ENCODE measurements around the gene SCO2. TPM values are rescaled to one million over a fixed set of nuclear protein-coding genes. Genes with fewer than 3 reads are reported as not detected.
"Not testable (repeated sequence)": the region's sequence is repeated elsewhere in the genome, so short reads cannot be mapped to it uniquely, and the experiment has no call there.

SCO2 gene
- total RNA-seq, 4 donors from 2014 or later, result 1.5 to 9.4 (median 4.4) TPM

- intact Hi-C loops (cut with DNase I; ENCODE audit: low total_unique reads), result no loop called here
- no peak for DNase-seq (ENCODE audit: low spot score in 2 of 2)
- no peak overlapping the region for H3K4me3 ChIP-seq (ENCODE audit: low read depth, poor library complexity, severe bottlenecking)
- TF ChIP-seq POLR2A (IDR thresholded peaks at IDR 0.05), result no peak
- TF ChIP-seq, protein P1, sequence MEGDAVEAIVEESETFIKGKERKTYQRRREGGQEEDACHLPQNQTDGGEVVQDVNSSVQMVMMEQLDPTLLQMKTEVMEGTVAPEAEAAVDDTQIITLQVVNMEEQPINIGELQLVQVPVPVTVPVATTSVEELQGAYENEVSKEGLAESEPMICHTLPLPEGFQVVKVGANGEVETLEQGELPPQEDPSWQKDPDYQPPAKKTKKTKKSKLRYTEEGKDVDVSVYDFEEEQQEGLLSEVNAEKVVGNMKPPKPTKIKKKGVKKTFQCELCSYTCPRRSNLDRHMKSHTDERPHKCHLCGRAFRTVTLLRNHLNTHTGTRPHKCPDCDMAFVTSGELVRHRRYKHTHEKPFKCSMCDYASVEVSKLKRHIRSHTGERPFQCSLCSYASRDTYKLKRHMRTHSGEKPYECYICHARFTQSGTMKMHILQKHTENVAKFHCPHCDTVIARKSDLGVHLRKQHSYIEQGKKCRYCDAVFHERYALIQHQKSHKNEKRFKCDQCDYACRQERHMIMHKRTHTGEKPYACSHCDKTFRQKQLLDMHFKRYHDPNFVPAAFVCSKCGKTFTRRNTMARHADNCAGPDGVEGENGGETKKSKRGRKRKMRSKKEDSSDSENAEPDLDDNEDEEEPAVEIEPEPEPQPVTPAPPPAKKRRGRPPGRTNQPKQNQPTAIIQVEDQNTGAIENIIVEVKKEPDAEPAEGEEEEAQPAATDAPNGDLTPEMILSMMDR (IDR thresholded peaks at IDR 0.05), result no peak
- 54 to 69% methylated on average over 3 of the region's 3 CpGs for WGBS, 2 donors
Measured at GRCh38 chr22:50536226-50536625, 10.8 kb upstream of the SCO2 start.

- WGBS, 2 donors, result 89 to 92% methylated on average over 8 of the region's 8 CpGs
- DNase-seq (ENCODE audit: low spot score in 2 of 2), result no peak
- no peak overlapping the region for H3K4me3 ChIP-seq (ENCODE audit: low read depth, poor library complexity, severe bottlenecking)
- TF ChIP-seq POLR2A (IDR thresholded peaks at IDR 0.05), result no peak
- TF ChIP-seq, protein P1 (IDR thresholded peaks at IDR 0.05), result no peak
- intact Hi-C loops (cut with DNase I; ENCODE audit: low total_unique reads), result no loop called here
Measured at GRCh38 chr22:50535113-50535512, 9.7 kb upstream of the SCO2 start.

DNA sequence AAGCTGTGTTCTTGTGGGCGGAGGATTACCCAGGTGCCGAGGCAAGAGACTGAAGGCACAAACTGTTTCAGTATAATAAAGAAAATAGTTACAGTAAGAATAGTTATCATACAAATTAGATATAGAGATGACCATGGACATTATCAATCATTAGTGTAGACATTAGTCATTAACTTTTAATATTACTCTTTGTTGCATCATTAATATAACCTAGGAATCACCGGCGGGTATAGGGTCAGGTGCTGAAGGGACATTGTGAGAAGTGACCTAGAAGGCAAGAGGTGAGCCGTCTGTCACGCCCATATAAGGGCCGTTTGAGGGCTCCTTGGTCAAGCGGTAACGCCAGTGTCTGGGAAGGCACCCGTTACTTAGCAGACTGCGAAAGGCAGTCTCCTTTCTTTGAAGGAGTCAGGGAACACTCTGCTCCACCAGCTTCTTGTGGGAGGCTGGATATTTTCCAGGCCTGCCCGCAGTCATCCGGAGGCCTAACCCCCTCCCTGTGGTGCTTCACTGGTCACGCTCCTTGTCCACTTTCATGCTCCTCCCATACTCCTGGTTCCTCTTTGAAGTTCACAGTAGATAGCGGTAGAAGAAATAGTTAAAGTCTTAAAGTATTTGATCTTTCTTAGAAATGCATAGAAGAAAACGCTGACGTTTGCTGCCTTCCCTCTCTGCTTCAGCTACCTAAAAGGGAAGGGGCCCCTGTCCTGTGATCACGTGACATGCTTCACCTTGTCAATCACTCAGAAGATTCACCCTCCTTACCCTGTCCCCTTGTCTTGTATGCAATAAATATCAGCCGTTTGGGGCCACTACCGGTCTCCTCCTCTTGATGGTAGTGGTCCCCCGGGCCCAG, 8.7 kb upstream of the SCO2 start:
- intact Hi-C loops (cut with DNase I; ENCODE audit: low total_unique reads); H3K4me3 ChIP-seq (ENCODE audit: low read depth, poor library complexity, severe bottlenecking): not testable (repeated sequence)
- DNase-seq (ENCODE audit: low spot score in 2 of 2), result peak in 1 of 2 donors; percentile 50
- 48 to 61% methylated on average over 21 of the region's 21 CpGs for WGBS, 2 donors

GRCh38 chr22:50532824-50533796, 7.7 kb upstream of the SCO2 start:
- no peak for DNase-seq (ENCODE audit: low spot score in 2 of 2)
- 71 to 77% methylated on average over 19 of the region's 19 CpGs for WGBS, 2 donors
- H3K4me3 ChIP-seq (ENCODE audit: low read depth, poor library complexity, severe bottlenecking), result no peak overlapping the region
- intact Hi-C loops (cut with DNase I; ENCODE audit: low total_unique reads), result no loop called here
- TF ChIP-seq, protein P1 (IDR thresholded peaks at IDR 0.05), result no peak
- no peak for TF ChIP-seq POLR2A (IDR thresholded peaks at IDR 0.05)

- TF ChIP-seq POLR2A (IDR thresholded peaks at IDR 0.05), result no peak
- TF ChIP-seq, protein P1 (IDR thresholded peaks at IDR 0.05), result no peak
- H3K4me3 ChIP-seq (ENCODE audit: low read depth, poor library complexity, severe bottlenecking), result peak overlapping the region; percentile 61
- WGBS, 2 donors, result 6 to 13% methylated on average over 16 to 42 of the region's 56 CpGs
- intact Hi-C loops (cut with DNase I; ENCODE audit: low total_unique reads), result no loop called here
- peak; percentile 76 to 97 for DNase-seq (ENCODE audit: low spot score in 2 of 2)
Measured at GRCh38 chr22:50531962-50532674, 6.7 kb upstream of the SCO2 start.
